ENCODE data around the gene SLC12A8. TPM values are rescaled to one million over a fixed set of nuclear protein-coding genes. Genes with fewer than 3 reads are reported as not detected.
A peak's percentile ranks its signal among the peaks of the same experiment; 100 is the strongest.

SLC12A8 gene
- total and polyA plus RNA-seq, 9 of the 15 experiments (the other 6 are each of a cell fraction or from before 2014, with no cell fraction given): 0.04 to 0.33 (median 0.09) TPM; not detected in 4

GRCh38 chr3:125123451-125124305 lies 88.9 kb downstream of the SLC12A8 start (continued):
- TF ChIP-seq, protein P1, sequence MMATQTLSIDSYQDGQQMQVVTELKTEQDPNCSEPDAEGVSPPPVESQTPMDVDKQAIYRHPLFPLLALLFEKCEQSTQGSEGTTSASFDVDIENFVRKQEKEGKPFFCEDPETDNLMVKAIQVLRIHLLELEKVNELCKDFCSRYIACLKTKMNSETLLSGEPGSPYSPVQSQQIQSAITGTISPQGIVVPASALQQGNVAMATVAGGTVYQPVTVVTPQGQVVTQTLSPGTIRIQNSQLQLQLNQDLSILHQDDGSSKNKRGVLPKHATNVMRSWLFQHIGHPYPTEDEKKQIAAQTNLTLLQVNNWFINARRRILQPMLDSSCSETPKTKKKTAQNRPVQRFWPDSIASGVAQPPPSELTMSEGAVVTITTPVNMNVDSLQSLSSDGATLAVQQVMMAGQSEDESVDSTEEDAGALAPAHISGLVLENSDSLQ (IDR thresholded peaks at IDR 0.05): peak; percentile 38; the same call in 1 of the 2 replicates
- no peak for TF ChIP-seq ZFPM2 (CRISPR knock-in tag; IDR thresholded peaks at IDR 0.05)
- 0 out of 2 replicates have a peak, but pooled peaks have one; percentile 22 for TF ChIP-seq RFX1 (IDR thresholded peaks at IDR 0.05)
- TF ChIP-seq, protein P2, sequence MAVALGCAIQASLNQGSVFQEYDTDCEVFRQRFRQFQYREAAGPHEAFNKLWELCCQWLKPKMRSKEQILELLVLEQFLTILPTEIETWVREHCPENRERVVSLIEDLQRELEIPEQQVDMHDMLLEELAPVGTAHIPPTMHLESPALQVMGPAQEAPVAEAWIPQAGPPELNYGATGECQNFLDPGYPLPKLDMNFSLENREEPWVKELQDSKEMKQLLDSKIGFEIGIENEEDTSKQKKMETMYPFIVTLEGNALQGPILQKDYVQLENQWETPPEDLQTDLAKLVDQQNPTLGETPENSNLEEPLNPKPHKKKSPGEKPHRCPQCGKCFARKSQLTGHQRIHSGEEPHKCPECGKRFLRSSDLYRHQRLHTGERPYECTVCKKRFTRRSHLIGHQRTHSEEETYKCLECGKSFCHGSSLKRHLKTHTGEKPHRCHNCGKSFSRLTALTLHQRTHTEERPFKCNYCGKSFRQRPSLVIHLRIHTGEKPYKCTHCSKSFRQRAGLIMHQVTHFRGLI (CRISPR knock-in tag; IDR thresholded peaks at IDR 0.05): no peak
- TF ChIP-seq GTF2A2 (tag; IDR thresholded peaks at IDR 0.05): no peak

GRCh38 chr3:125121246-125122010 lies 91.1 kb downstream of the SLC12A8 start:
- ChIA-PET CTCF (ENCODE audit: low intra/inter-chr PET ratio) (no interaction called here), POLR2A (interaction anchor here (0.6 to 2.3 kb wide), 2 partner anchors 13 to 453 kb away, joined by 5 to 7 read pairs; no protein-coding TSS in a partner anchor)
- Histone ChIP-seq H3K4me3 (no peak overlapping the region), H4K20me1 (replicated peaks; ENCODE audit: control insufficient read depth, insufficient read depth, low read length) (no peaks in the 10 kb centered on the region), H3K4me1 (replicated peaks in 1 of 2; ENCODE audit: control insufficient read depth in 2 of 2, insufficient read depth in 2 of 2, low read length in 2 of 2) (no peaks in the 10 kb centered on the region; a peak in 1 of 5 replicates), H3K9me3 (replicated peaks; ENCODE audit: control insufficient read depth, insufficient read depth, low read depth, low read length) (no peaks in the 10 kb centered on the region), H3K27me3 (ENCODE audit: control insufficient read depth in 2 of 2, insufficient read depth in 2 of 2, low read length in 2 of 2) (peaks cover 3 to 27% of the 10 kb centered on the region in 2 experiments; a peak in 3 of 5 replicates), H3K27ac (ENCODE audit: extremely low read depth, low read depth, low read length) (no peak overlapping the region), H3K9ac (ENCODE audit: insufficient read depth in 1 of 2, low read depth in 2 of 2, low read length in 2 of 2) (no peak overlapping the region), H3K9me1 (ENCODE audit: control insufficient read depth, insufficient read depth, low read length) (no peaks in the 10 kb centered on the region), H3K4me2 (ENCODE audit: insufficient read depth, low read length) (no peak overlapping the region), H3K36me3 (ENCODE audit: control insufficient read depth, insufficient read depth, low read length) (no peaks in the 10 kb centered on the region), H3K79me2 (ENCODE audit: control insufficient read depth, insufficient read depth, low read length) (no peaks in the 10 kb centered on the region), H2AFZ (ENCODE audit: low read depth, low read length) (no peak overlapping the region)
- BruUV-seq (replicated peaks): no TSS peak
- in situ Hi-C loops (cut with MboI): no loop called here
- 1% methylated on average over 8 of the region's 8 CpGs for WGBS (ENCODE audit: insufficient coverage, low coverage, missing lambda C conversion rate)
- intact Hi-C loops (cut with micrococcal nuclease): no loop called here
- FAIRE-seq (no peak), ATAC-seq (no peak), DNase-seq (ENCODE audit: extremely low read depth in 1 of 4, low spot score in 3 of 4) (no peak)
- TF ChIP-seq ZNF316 (IDR thresholded peaks at IDR 0.05) (no peak), ZNF124 (CRISPR knock-in tag; IDR thresholded peaks at IDR 0.05) (no peak), BMI1 (IDR thresholded peaks at IDR 0.05; ENCODE audit: low read length) (no peak), MBD2 (IDR thresholded peaks at IDR 0.05; ENCODE audit: borderline replicate concordance, low read depth) (no peak)
- TF ChIP-seq, protein P3, sequence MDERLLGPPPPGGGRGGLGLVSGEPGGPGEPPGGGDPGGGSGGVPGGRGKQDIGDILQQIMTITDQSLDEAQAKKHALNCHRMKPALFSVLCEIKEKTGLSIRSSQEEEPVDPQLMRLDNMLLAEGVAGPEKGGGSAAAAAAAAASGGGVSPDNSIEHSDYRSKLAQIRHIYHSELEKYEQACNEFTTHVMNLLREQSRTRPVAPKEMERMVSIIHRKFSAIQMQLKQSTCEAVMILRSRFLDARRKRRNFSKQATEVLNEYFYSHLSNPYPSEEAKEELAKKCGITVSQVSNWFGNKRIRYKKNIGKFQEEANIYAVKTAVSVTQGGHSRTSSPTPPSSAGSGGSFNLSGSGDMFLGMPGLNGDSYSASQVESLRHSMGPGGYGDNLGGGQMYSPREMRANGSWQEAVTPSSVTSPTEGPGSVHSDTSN (CRISPR knock-in tag; IDR thresholded peaks at IDR 0.05; ENCODE audit: low read depth): no peak
- TF ChIP-seq, protein P3 (tag; conservative IDR thresholded peaks at IDR 0.05; ENCODE audit: low read depth): no peak
